Stomach (tissue), 4 donors: ENCODE data around the gene OR10AD1.

Experiments
- CTCF ChIP-seq, 7 experiments: fragments of 450-650 bp in 4 of 7; fragments of 200-600 bp in 3 of 7; sonication (generic) in 3 of 7; IDR thresholded peaks; one replicate each; pipeline ENCODE4 v1.5.1; 2016 to 2019; ENCODE audit warnings: antibody characterized with exemption in 7 of 7, control low read depth in 2 of 7, mild to moderate bottlenecking in 1 of 7
- EP300 ChIP-seq: sonication (generic); formaldehyde crosslinking; IDR thresholded peaks from one replicate; pipeline ENCODE4 v1.6.1; 2017; ENCODE audit warnings: antibody characterized with exemption
- POLR2A ChIP-seq, 4 donors: fragments of 450-650 bp; IDR thresholded peaks; one replicate each; pipeline ENCODE4 v1.6.1; 2016; ENCODE audit warnings: antibody characterized with exemption in 4 of 4, control low read depth in 2 of 4, mild to moderate bottlenecking in 1 of 4, moderate library complexity in 1 of 4
- POLR2AphosphoS5 ChIP-seq, 3 donors: sonication (generic); formaldehyde crosslinking; IDR thresholded peaks; one replicate each; pipeline ENCODE4 v1.6.1; 2016; ENCODE audit warnings: antibody characterized with exemption in 3 of 3

DNA sequence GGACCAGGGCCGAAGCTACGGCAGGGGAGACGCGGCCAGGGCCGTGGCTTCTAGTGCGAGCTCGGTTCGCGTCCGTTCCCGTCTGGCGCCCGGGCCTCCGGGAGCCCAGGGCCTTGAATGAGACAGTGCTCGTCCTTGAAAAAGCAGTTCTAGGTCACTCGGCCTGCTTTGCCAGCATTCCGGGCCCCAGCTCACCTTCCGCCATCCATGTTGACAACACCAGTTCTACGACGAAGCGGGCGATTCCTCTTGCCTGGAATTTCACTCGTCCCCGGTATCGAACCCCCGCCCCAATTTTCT is 4.5 kb downstream of the OR10AD1 start:
- TF ChIP-seq CTCF (IDR thresholded peaks at IDR 0.05) = no peak
- TF ChIP-seq EP300 = no peak
- TF ChIP-seq POLR2A (IDR thresholded peaks at IDR 0.05) = no peak
- no peak for TF ChIP-seq POLR2AphosphoS5 (IDR thresholded peaks at IDR 0.05)
